SU-DHL-6 (cell line): ENCODE data around the gene OMP.

Experiments
- H2AFZ ChIP-seq: fragments of 200-600 bp; sonication (generic); 2 replicates; pipeline ENCODE4 v1.6.1; 2014; ENCODE audit warnings: low read depth, mild to moderate bottlenecking, moderate library complexity, mixed read lengths, antibody characterized with exemption, low read length; ENCODE audit not compliant: severe bottlenecking
- H3F3A ChIP-seq: fragments of 200-600 bp; shearing (Covaris generic); 2 replicates; pipeline ENCODE4 v1.6.0; 2016; ENCODE audit warnings: antibody characterized with exemption, mild to moderate bottlenecking; ENCODE audit not compliant: insufficient read depth
- H3K27ac ChIP-seq: fragments of 200-600 bp; sonication (generic); 2 replicates; pipeline ENCODE4 v1.5.1; 2016; ENCODE audit warnings: low read depth, mild to moderate bottlenecking, low read length, moderate library complexity, mixed read lengths
- H3K27me3 ChIP-seq: fragments of 200-600 bp; sonication (generic), shearing (Covaris generic); 2 replicates; pipeline ENCODE4 v1.6.0; 2014; ENCODE audit warnings: mild to moderate bottlenecking, low read length
- H3K36me3 ChIP-seq: fragments of 200-600 bp; sonication (generic); 2 replicates; pipeline ENCODE4 v1.6.1; 2014; ENCODE audit warnings: mild to moderate bottlenecking, low read length, mixed read lengths
- H3K4me2 ChIP-seq: fragments of 300-600, 200-600 bp; shearing (Covaris generic), sonication (generic); 2 replicates; pipeline ENCODE4 v1.6.0; 2014; ENCODE audit warnings: low read length, low read depth, mild to moderate bottlenecking; ENCODE audit not compliant: poor library complexity, severe bottlenecking
- H3K4me3 ChIP-seq: fragments of 200-600 bp; sonication (generic); 2 replicates; pipeline ENCODE4 v1.5.1; 2014; ENCODE audit warnings: antibody characterized with exemption, low read length, mild to moderate bottlenecking, mixed read lengths; ENCODE audit not compliant: insufficient read depth, poor library complexity, severe bottlenecking
- H3K79me2 ChIP-seq: fragments of 200-600 bp; sonication (generic); 2 replicates; pipeline ENCODE4 v1.6.1; 2014; ENCODE audit warnings: mild to moderate bottlenecking, low read length, moderate library complexity; ENCODE audit not compliant: insufficient read depth
- H3K9ac ChIP-seq: fragments of 200-600 bp; sonication (generic); 2 replicates; pipeline ENCODE4 v1.7.0; 2014; ENCODE audit warnings: mild to moderate bottlenecking, low read length
- H3K9me2 ChIP-seq: fragments of 200-600 bp; sonication (generic); replicated peaks from 2 replicates; pipeline ENCODE4 v1.6.1; 2014; ENCODE audit warnings: low read length; ENCODE audit not compliant: insufficient read depth
- H3K9me3 ChIP-seq: fragments of 200-600 bp; sonication (generic); 2 replicates; pipeline ENCODE4 v1.6.1; 2014; ENCODE audit warnings: low read length, mixed read lengths; ENCODE audit not compliant: insufficient read depth
- H4K20me1 ChIP-seq: fragments of 200-600 bp; sonication (generic); 2 replicates; pipeline ENCODE4 v1.6.1; 2014; ENCODE audit warnings: low read depth, mild to moderate bottlenecking, antibody characterized with exemption, low read length, moderate library complexity, mixed read lengths
- CTCF ChIP-seq: fragments of 200-600 bp; sonication (generic); IDR thresholded peaks from one replicate; pipeline ENCODE4 v1.5.1; 2017; ENCODE audit warnings: antibody characterized with exemption, mild to moderate bottlenecking, low read length, moderate library complexity; ENCODE audit not compliant: insufficient read depth, poor library complexity, severe bottlenecking
- EZH2phosphoT487 ChIP-seq: fragments of 200-600 bp; sonication (generic), shearing (Covaris generic); conservative IDR thresholded peaks from 2 replicates; pipeline ENCODE4 v1.6.1; 2018; ENCODE audit warnings: mild to moderate bottlenecking, antibody characterized with exemption, low read length, moderate library complexity, mixed read lengths

The OMP gene

GRCh38 chr11:77119531-77119936 lies 16.9 kb downstream of the OMP start:
- H2AFZ ChIP-seq: no peak overlapping the region
- H3K27ac ChIP-seq: no peak overlapping the region
- no peak overlapping the region for H3K4me3 ChIP-seq
- H3K9me3 ChIP-seq: no peaks in the 10 kb centered on the region
- H3K9ac ChIP-seq: no peak overlapping the region
- no peaks in the 10 kb centered on the region for H3K79me2 ChIP-seq
- H3K4me2 ChIP-seq: no peak overlapping the region
- no peaks in the 10 kb centered on the region for H3K27me3 ChIP-seq
- no peaks in the 10 kb centered on the region for H4K20me1 ChIP-seq
- TF ChIP-seq CTCF (no peak), EZH2phosphoT487 (no peak)
- no peaks in the 10 kb centered on the region for H3K9me2 ChIP-seq
- no peaks in the 10 kb centered on the region for H3K36me3 ChIP-seq
- no peaks in the 10 kb centered on the region for H3F3A ChIP-seq

DNA sequence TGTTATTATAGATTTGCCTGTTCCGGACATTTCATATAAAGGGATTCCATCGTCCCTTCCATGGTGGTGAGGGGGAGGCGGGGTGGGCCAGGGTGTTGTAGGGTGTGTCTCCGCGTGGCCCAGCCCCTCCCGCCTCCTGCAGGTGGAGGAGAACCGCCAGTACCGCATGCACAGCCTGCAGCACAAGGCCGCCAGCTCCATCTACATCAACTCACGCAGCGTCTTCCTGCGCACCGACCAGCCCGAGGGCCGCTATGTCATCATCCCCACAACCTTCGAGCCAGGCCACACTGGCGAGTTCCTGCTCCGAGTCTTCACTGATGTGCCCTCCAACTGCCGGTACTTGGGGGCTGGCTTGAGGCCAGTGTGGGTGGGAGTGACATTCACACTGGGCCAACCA lies 17.9 kb downstream of the OMP start:
- no peaks in the 10 kb centered on the region for H3F3A ChIP-seq
- no peak overlapping the region for H3K9ac ChIP-seq
- H3K36me3 ChIP-seq: no peaks in the 10 kb centered on the region
- TF ChIP-seq CTCF (no peak), EZH2phosphoT487 (no peak)
- no peak overlapping the region for H2AFZ ChIP-seq
- H3K9me3 ChIP-seq: no peaks in the 10 kb centered on the region
- no peaks in the 10 kb centered on the region for H3K79me2 ChIP-seq
- no peaks in the 10 kb centered on the region for H4K20me1 ChIP-seq
- no peak overlapping the region for H3K4me3 ChIP-seq
- no peaks in the 10 kb centered on the region for H3K9me2 ChIP-seq
- no peak overlapping the region for H3K27ac ChIP-seq
- no peaks in the 10 kb centered on the region for H3K27me3 ChIP-seq
- no peak overlapping the region for H3K4me2 ChIP-seq

DNA sequence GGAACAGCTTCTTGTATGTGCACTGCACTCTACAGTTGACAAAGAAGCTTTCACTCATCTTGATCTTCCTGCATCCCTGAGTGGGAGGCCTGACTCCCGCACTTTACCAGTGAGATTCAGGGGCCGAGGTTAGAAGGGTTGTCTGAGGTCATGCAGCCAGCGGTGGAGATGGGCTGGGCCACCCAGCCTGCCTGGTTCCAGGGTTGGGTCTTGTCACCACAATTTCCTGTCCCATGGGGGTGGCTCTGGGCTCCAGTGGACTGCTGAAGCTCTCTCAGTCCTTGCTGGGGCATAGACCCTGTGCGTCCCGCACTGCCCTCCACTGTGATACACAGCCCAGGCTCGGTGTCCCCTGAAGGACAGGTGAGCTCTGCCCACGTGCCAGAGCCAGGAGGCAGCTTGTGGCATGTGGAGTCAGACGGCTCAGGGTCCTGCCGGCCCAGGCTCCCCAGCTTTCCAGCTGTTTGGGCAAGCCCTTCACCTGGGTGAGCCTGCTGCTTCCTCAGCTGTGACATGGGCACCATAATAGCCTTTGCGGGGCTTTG lies 18.5 kb downstream of the OMP start:
- Histone ChIP-seq H3K79me2 (no peaks in the 10 kb centered on the region), H3K9ac (no peak overlapping the region), H3K9me2 (no peaks in the 10 kb centered on the region), H3K4me3 (no peak overlapping the region), H3K36me3 (no peaks in the 10 kb centered on the region), H3K27me3 (no peaks in the 10 kb centered on the region), H3F3A (no peaks in the 10 kb centered on the region), H3K9me3 (no peaks in the 10 kb centered on the region), H3K4me2 (no peak overlapping the region), H3K27ac (no peak overlapping the region), H4K20me1 (no peaks in the 10 kb centered on the region), H2AFZ (no peak overlapping the region)
- TF ChIP-seq EZH2phosphoT487 (no peak), CTCF (no peak)
